ENCODE results near the gene AHI1.
"Not testable (repeated sequence)": the region's sequence is repeated elsewhere in the genome, so short reads cannot be mapped to it uniquely, and the experiment has no call there.

Gene AHI1

GRCh38 chr6:135390458-135390857 lies 107.1 kb downstream of the AHI1 start:
- DNase-seq (ENCODE audit: low spot score) = no peak

GRCh38 chr6:135385299-135385698 lies 112.2 kb downstream of the AHI1 start:
- DNase-seq (ENCODE audit: low spot score) = no peak

- no peak for DNase-seq (ENCODE audit: low spot score)
These were observed 113.8 kb downstream of the AHI1 start for GRCh38 chr6:135383766-135384165.

- no peak for DNase-seq (ENCODE audit: low spot score)
These were observed 114.2 kb downstream of the AHI1 start for GRCh38 chr6:135383301-135383700.

- no peak for DNase-seq (ENCODE audit: low spot score)
These were observed 115.3 kb downstream of the AHI1 start for GRCh38 chr6:135382182-135382628.

- DNase-seq (ENCODE audit: low spot score) = no peak
These were observed 116.7 kb downstream of the AHI1 start for GRCh38 chr6:135380793-135381192.

- no peak for DNase-seq (ENCODE audit: low spot score)
These were observed 117.9 kb downstream of the AHI1 start for GRCh38 chr6:135379647-135380046.

- no peak for DNase-seq (ENCODE audit: low spot score)
These were observed 124.8 kb downstream of the AHI1 start for GRCh38 chr6:135372758-135373157.

GRCh38 chr6:135363622-135364021 lies 133.9 kb downstream of the AHI1 start:
- DNase-seq (ENCODE audit: low spot score) = not testable (repeated sequence)

- DNase-seq (ENCODE audit: low spot score) = no peak
These were observed 135.4 kb downstream of the AHI1 start for GRCh38 chr6:135362124-135362523.

GRCh38 chr6:135360222-135360621 lies 137.3 kb downstream of the AHI1 start:
- DNase-seq (ENCODE audit: low spot score) = no peak

GRCh38 chr6:135358985-135359384 lies 138.6 kb downstream of the AHI1 start:
- DNase-seq (ENCODE audit: low spot score) = no peak

- no peak for DNase-seq (ENCODE audit: low spot score)
These were observed 139.2 kb downstream of the AHI1 start for GRCh38 chr6:135358251-135358821.

GRCh38 chr6:135354407-135354806 lies 143.1 kb downstream of the AHI1 start:
- no peak for DNase-seq (ENCODE audit: low spot score)

- DNase-seq (ENCODE audit: low spot score) = no peak
These were observed 144.4 kb downstream of the AHI1 start for GRCh38 chr6:135353113-135353512.

GRCh38 chr6:135351635-135352034 lies 145.9 kb downstream of the AHI1 start:
- no peak for DNase-seq (ENCODE audit: low spot score)

GRCh38 chr6:135347887-135348286 lies 149.7 kb downstream of the AHI1 start:
- DNase-seq (ENCODE audit: low spot score) = no peak

- DNase-seq (ENCODE audit: low spot score) = no peak
These were observed 150.8 kb downstream of the AHI1 start for GRCh38 chr6:135346747-135347146.

- no peak for DNase-seq (ENCODE audit: low spot score)
These were observed 153.0 kb downstream of the AHI1 start for GRCh38 chr6:135344526-135344925.

GRCh38 chr6:135339920-135340319 lies 157.6 kb downstream of the AHI1 start:
- DNase-seq (ENCODE audit: low spot score) = not testable (repeated sequence)

GRCh38 chr6:135334169-135334568 lies 163.4 kb downstream of the AHI1 start:
- DNase-seq (ENCODE audit: low spot score) = no peak

GRCh38 chr6:135331002-135331401 lies 166.5 kb downstream of the AHI1 start:
- DNase-seq (ENCODE audit: low spot score) = no peak

- no peak for DNase-seq (ENCODE audit: low spot score)
These were observed 167.4 kb downstream of the AHI1 start for GRCh38 chr6:135329851-135330803.

All from Ammon's horn (tissue), 1 donor.